Skin epidermis (tissue), 12 donors: ENCODE data around the gene SPHK2.
"Not testable (repeated sequence)": the region's sequence is repeated elsewhere in the genome, so short reads cannot be mapped to it uniquely, and the experiment has no call there.

Experiments used
- H3K27ac ChIP-seq, 21 experiments: fragments of 200-600 bp; sonication (generic) in 11 of 21; one replicate each; pipeline ENCODE4 v1.5.0; 2020; ENCODE audit warnings: mild to moderate bottlenecking in 3 of 21, inconsistent platforms in 2 of 21, moderate library complexity in 2 of 21
- H3K4me3 ChIP-seq, 7 experiments: fragments of 200-600 bp; sonication (generic) in 2 of 7; one replicate each; pipeline ENCODE4 v1.5.0; 2020; ENCODE audit warnings: inconsistent platforms in 2 of 7, mild to moderate bottlenecking in 2 of 7, moderate library complexity in 1 of 7

SPHK2 gene

DNA sequence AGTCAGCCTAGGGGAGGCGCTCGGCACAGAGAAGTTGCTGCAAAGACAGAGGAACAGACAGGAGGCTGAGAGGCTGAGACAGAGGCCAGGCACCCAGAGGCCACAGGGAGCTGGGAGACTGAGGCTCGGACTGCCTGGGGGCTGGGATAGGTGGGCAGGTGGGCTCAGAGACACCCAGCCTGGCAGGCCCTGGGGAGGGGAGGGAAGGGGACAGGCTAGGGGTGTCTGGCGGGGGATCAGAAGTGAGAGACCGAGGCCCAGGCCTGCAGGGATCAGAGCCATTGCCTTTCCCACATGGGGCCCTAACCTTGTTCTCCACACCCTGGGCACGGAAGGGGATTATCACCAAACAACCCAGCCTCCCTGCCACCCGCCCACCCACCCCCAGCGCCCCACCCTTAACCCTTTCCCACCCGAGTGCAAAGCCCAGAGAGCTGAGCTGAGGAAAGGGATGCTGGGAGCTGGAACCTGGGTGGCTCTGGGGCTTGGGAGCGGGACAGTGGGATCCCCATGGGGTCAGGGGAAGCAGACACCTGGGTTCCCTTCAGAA is 52.2 kb downstream of the SPHK2 start:
- Histone ChIP-seq H3K27ac (no peak overlapping the region), H3K4me3 (no peak overlapping the region)

DNA sequence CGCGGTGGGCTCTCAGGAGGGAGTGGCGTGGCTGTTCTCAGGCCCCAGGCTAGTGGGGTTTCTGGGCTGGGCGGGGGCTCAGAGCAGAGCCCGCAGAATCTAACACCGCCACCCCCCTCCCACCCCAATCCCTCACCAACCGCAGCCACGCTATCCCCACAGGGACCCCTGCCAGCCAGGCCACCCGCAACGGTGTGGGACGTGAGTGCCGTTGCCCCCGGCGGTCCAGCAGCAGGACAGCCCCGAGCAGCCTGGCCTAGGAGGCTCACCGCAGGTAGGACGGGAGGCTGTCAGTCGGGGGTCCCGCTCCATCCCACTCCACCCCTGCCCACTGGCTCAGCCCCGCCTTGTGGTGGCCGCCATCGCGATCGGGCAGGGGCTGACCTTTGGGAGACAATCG is 53.7 kb downstream of the SPHK2 start, which contains the start of gene NTN5:
TSS of gene NTN5 (minus strand) at position 24 of the 400 bp plus-strand sequence. CDS start 2,031 bp downstream, outside the sequence.
- no peak within 1 kb of the TSS for H3K4me3 ChIP-seq
- H3K27ac ChIP-seq, result no peak within 1 kb of the TSS

DNA sequence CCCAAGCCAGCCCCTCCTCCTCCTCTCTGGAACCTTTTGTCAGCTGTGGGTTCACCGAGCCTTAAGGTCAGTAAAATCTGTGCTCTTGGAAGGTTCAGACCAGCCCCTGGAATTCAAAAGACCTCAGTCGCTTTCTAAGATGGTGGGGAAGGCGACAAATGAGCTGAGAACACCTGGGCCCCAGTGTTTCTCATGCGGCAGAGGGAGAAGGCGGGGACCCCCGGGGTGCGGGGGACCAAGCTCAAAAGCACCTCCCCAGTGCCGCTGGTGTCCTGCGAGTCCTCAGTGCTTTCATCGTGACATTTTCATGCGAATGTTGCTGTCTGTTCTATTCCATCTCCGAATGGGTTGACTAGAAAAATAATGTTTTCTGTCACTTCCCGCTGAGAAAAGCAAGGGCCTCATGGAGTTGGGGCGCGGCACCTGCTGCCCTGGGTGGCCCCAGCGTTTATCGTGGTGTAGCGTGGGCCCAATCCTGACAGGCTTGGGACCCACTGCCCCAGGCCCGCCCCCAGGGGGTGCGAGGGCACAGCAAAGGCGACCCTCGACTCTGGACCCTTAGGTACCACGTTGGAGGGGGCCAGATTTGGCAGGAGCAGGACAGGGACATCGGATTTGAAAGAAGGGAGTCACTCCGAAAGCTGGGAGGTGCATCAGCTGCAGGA is 54.3 kb downstream of the SPHK2 start:
- H3K27ac ChIP-seq, result no peak overlapping the region
- H3K4me3 ChIP-seq, result no peak overlapping the region

DNA sequence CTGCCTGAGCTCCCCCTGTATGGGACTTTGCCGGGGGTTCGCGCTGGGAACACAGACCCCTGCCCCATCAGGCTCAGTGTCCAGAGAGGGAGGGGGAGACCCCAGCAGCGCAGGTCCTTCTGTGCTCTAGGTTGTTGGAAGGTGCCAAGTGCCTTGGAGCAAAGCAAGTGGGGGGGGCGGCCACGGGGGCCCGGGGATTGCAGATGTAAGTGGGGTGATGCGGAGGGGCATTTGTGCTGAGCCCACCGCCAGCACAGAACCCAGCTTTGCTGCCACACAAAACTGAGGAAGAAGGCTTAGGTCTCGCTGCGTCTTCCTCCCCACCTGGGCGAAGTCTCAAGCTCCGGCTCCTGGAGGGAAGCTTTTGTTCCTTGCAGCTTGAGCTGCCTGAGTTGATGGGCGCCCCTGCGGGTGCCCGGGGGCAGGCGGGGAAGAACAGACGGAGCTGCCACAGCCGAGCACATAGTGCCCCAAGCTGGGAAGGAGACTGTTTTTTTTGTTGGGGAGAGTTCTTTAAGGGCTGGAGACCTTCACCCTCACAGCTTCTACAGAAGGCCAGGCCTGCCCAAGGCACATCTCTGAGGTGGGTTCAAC is 55.0 kb downstream of the SPHK2 start:
- Histone ChIP-seq H3K4me3 (no peak overlapping the region), H3K27ac (no peak overlapping the region)

DNA sequence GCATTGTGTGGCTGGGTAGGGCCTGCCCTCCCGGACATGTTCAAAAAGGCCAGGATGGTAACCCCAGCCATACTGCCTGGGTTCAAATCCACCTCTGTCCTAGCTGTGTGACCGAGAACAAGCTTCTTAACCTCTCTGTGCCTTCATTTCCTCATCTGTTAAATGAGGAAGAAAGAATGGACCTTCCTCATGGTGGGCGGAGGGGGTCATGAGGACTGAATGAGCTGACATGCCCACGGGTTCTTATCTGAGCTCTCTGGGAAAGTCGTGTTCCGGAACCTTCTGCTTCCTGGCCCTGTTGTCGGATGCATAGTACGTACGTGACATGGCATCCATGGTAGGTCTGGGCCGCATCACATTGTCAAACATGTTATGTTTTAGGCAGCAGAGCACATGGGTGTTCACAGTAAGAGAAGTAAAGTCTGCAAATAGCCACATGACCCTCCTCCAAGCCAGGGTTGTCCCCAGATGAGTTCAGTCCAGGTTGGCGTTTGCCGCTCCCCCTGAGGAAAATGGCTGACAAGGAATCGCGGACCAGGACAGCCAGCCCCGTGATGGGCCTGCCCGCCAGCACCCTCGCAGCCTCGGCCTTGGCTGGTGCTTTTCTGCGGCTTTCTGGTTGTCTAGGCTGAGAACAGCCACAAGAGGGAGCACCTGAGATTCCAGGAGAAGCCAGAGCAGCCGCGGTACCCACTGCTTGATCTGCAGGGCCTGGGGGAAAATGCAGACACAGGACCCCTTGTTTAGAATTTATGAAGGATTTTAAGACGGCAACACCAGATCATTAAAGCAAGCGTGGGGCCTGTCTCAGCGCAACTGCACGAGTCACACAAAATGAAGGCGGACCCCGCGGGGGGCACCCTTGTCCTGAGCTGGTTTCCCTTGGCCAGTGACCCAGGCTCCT is 55.9 kb downstream of the SPHK2 start:
- Histone ChIP-seq H3K4me3 (no peak overlapping the region), H3K27ac (peak overlapping the region in 3 of 21 experiments; percentile 64 to 72 (median 68))

DNA sequence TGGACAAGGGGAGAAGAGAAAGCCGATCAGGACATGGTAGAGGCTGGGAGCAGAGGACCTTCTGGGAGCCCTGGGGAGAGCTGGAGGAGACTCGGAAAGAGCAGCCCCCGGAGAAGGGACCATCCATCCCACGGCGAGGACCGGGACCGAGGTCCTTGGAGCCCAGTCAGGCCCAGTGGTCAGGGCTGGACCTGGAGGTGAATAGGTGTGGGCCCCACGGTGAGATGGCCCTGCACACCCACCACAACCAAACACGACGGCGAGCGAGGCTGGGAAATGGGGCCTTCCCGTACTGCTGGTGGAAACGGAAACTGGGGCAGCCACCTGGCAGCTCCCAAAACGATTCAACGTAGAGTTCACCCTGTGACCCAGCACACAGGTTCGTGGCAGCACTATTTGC is 57.2 kb downstream of the SPHK2 start:
- peak overlapping the region in 13 of 21 experiments; percentile 24 to 72 (median 62) for H3K27ac ChIP-seq
- H3K4me3 ChIP-seq, result no peak overlapping the region

DNA sequence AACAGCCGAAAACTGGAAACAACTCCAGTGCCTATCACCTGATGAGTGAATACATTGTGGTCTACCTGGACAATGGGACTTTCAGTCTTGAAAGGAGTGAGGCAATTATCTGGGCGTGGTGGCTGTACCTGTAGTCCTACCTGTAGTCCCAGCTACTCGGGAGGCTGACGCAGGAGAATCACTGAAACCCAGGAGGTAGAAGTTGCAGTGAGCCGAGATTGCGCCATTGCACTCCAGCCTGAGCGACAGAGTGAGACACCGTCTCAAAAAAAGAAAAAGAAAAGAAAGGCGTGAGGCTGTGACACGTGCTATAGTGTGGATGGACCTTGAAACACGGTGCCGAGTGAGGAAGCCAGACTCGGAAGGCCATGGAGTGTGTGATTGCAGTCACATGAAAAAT is 57.6 kb downstream of the SPHK2 start:
- no peak overlapping the region for H3K4me3 ChIP-seq
- peak overlapping the region in 10 of 21 experiments; percentile 7 to 68 (median 48) for H3K27ac ChIP-seq

DNA sequence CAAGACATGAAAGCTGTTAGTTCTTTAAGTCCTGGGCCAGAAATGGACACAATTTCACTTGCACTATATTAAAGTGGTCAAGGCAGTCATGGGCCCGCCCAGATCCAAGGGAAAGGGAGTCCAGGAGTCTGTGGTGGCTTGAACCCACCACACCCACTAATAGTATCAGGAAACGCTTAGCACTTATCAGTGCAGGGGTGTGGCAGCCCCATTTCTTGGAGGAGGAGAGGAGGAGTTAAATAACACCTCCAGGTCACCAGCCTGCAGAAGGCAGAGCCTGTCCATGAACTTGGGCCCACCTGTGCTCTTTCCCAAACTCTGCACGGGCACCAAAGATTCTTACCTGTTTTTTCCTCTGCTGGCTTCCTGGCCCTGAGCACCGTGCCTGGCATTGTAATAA is 58.9 kb downstream of the SPHK2 start:
- H3K27ac ChIP-seq, result peak overlapping the region in 3 of 21 experiments; percentile 3 to 65 (median 33)

DNA sequence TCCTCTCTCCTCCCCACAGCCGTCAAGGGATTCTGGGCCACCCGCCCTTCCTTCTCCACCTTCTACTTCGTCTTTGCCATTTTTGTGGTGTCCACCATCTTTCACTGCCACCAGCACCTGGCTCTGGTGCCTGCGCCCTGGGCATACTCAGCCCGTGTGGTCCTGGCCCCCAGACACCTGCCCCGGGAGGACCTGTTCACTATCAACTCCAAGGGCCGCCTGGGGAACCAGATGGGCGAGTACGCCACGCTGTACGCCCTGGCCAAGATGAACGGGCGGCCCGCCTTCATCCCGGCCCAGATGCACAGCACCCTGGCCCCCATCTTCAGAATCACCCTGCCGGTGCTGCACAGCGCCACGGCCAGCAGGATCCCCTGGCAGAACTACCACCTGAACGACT is 60.7 kb downstream of the SPHK2 start:
- H3K27ac ChIP-seq, result not testable (repeated sequence)

More for the DNA sequence above, 58.9 kb downstream of the SPHK2 start:
- no peak overlapping the region for H3K4me3 ChIP-seq

More for the DNA sequence above, 60.7 kb downstream of the SPHK2 start:
- not testable (repeated sequence) for H3K4me3 ChIP-seq
